ENCODE results near the gene HS3ST6. TPM values are rescaled to one million over a fixed set of nuclear protein-coding genes. Genes with fewer than 3 reads are reported as not detected.
A peak's percentile ranks its signal among the peaks of the same experiment; 100 is the strongest.
"Not testable (repeated sequence)": the region's sequence is repeated elsewhere in the genome, so short reads cannot be mapped to it uniquely, and the experiment has no call there.

Gene HS3ST6
- not detected for total RNA-seq

- DNase-seq (ENCODE audit: low spot score), result no peak
- ATAC-seq (ENCODE audit: low FRiP score), result no peak
- no peak for TF ChIP-seq CTCF (IDR thresholded peaks at IDR 0.05)
Observed at GRCh38 chr16:1918351-1919326, at the start of gene HS3ST6. Gene HS3ST6, minus strand, starts transcription at chr16:1918415. Its CDS starts 92 bp downstream, at chr16:1918323.

GRCh38 chr16:1966460-1966859 is 48.2 kb upstream of the HS3ST6 start, which contains the start of gene RNF151:
Gene RNF151, plus strand, starts transcription at chr16:1966856. Its CDS starts 26 bp downstream, at chr16:1966882.
- DNase-seq (ENCODE audit: low spot score), result no peak
- no peak for ATAC-seq (ENCODE audit: low FRiP score)
- TF ChIP-seq CTCF (IDR thresholded peaks at IDR 0.05), result no peak

- DNase-seq (ENCODE audit: low spot score) (no peak), ATAC-seq (ENCODE audit: low FRiP score) (no peak)
- TF ChIP-seq CTCF (IDR thresholded peaks at IDR 0.05), result no peak
Observed at GRCh38 chr16:1965396-1966001, 47.3 kb upstream of the HS3ST6 start.

- ATAC-seq (ENCODE audit: low FRiP score) (peak; percentile 96), DNase-seq (ENCODE audit: low spot score) (peak; percentile 95)
- TF ChIP-seq CTCF (IDR thresholded peaks at IDR 0.05), result no peak
Observed at GRCh38 chr16:1964506-1965395, 46.5 kb upstream of the HS3ST6 start, which contains the start of gene RPS2. Gene RPS2, minus strand, starts transcription at chr16:1964826. Its CDS starts 201 bp downstream, at chr16:1964625.

GRCh38 chr16:1963806-1964505 is 45.7 kb upstream of the HS3ST6 start:
- DNase-seq (ENCODE audit: low spot score) (no peak), ATAC-seq (ENCODE audit: low FRiP score) (peak; percentile 0)
- no peak for TF ChIP-seq CTCF (IDR thresholded peaks at IDR 0.05)

- not testable (repeated sequence) for ATAC-seq (ENCODE audit: low FRiP score); DNase-seq (ENCODE audit: low spot score)
Observed at GRCh38 chr16:1962161-1963153, 44.2 kb upstream of the HS3ST6 start.
